ENCODE measurements around the gene RPUSD1. TPM values are rescaled to one million over a fixed set of nuclear protein-coding genes. Genes with fewer than 3 reads are reported as not detected.
"Not testable (repeated sequence)": the region's sequence is repeated elsewhere in the genome, so short reads cannot be mapped to it uniquely, and the experiment has no call there.

RPUSD1 gene
- total and polyA plus RNA-seq, 2 donors: 16.9 to 20.9 TPM

- no peak for DNase-seq (ENCODE audit: low read depth in 6 of 9, low spot score in 9 of 9)
- Histone ChIP-seq H3K27me3 (ENCODE audit: control insufficient read depth in 2 of 2, insufficient read depth in 1 of 2, low read length in 1 of 2) (peaks cover 0 to 38% of the 10 kb centered on the region in 2 donors), H3K27ac (ENCODE audit: low read depth in 1 of 2, low read length in 1 of 2) (no peak overlapping the region), H3K4me1 (ENCODE audit: control insufficient read depth in 2 of 2, insufficient read depth in 2 of 2, low read length in 2 of 2) (no peaks in the 10 kb centered on the region), H3K9me3 (ENCODE audit: control insufficient read depth in 2 of 2, insufficient read depth in 1 of 2, low read length in 1 of 2) (no peaks in the 10 kb centered on the region), H3K4me3 (ENCODE audit: low read length in 2 of 2) (no peak overlapping the region), H3K36me3 (ENCODE audit: control insufficient read depth in 2 of 2, insufficient read depth in 2 of 2, low read length in 1 of 2) (no peaks in the 10 kb centered on the region)
- 91% methylated on average over 39 of the region's 39 CpGs for WGBS
Measured at GRCh38 chr16:751152-752006, 36.8 kb downstream of the RPUSD1 start.

GRCh38 chr16:750485-750884 lies 37.7 kb downstream of the RPUSD1 start:
- H3K4me3 ChIP-seq (ENCODE audit: low read length in 2 of 2): no peak overlapping the region
- 92% methylated on average over 9 of the region's 9 CpGs for WGBS
- H3K36me3 ChIP-seq (ENCODE audit: control insufficient read depth in 2 of 2, insufficient read depth in 2 of 2, low read length in 1 of 2): no peaks in the 10 kb centered on the region
- no peaks in the 10 kb centered on the region for H3K4me1 ChIP-seq (ENCODE audit: control insufficient read depth in 2 of 2, insufficient read depth in 2 of 2, low read length in 2 of 2)
- H3K9me3 ChIP-seq (ENCODE audit: control insufficient read depth in 2 of 2, insufficient read depth in 1 of 2, low read length in 1 of 2): no peaks in the 10 kb centered on the region
- no peak overlapping the region for H3K27ac ChIP-seq (ENCODE audit: low read depth in 1 of 2, low read length in 1 of 2)
- peaks cover 0 to 41% of the 10 kb centered on the region in 2 donors for H3K27me3 ChIP-seq (ENCODE audit: control insufficient read depth in 2 of 2, insufficient read depth in 1 of 2, low read length in 1 of 2)
- no peak for DNase-seq (ENCODE audit: low read depth in 6 of 9, low spot score in 9 of 9)

DNA sequence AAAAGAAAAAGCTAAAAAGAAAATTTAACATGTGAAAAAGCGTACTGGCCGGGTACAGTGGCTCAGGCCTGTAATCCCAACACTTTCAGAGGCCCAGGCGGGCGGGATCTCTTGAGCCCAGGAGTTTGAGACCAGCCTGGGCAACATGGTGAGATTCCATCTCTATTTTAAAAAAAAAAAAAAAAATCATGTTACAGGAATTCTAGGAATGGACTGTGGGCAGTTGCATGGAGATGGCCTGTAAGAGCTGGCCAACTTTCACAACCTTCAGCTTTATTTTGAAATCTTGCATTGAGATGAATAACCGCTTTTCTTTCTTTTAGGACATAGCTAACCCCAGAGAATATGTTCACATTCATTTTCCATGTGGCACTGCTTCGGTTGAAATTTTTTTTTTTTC lies 39.2 kb downstream of the RPUSD1 start:
- 97% methylated on average over 6 of the region's 6 CpGs for WGBS
- Histone ChIP-seq H3K36me3 (ENCODE audit: control insufficient read depth in 2 of 2, insufficient read depth in 2 of 2, low read length in 1 of 2) (no peaks in the 10 kb centered on the region), H3K27ac (ENCODE audit: low read depth in 1 of 2, low read length in 1 of 2) (no peak overlapping the region), H3K27me3 (ENCODE audit: control insufficient read depth in 2 of 2, insufficient read depth in 1 of 2, low read length in 1 of 2) (peaks cover 0 to 29% of the 10 kb centered on the region in 2 donors), H3K4me3 (ENCODE audit: low read length in 2 of 2) (no peak overlapping the region), H3K9me3 (ENCODE audit: control insufficient read depth in 2 of 2, insufficient read depth in 1 of 2, low read length in 1 of 2) (no peaks in the 10 kb centered on the region), H3K4me1 (ENCODE audit: control insufficient read depth in 2 of 2, insufficient read depth in 2 of 2, low read length in 2 of 2) (no peaks in the 10 kb centered on the region)
- no peak for DNase-seq (ENCODE audit: low read depth in 6 of 9, low spot score in 9 of 9)

DNA sequence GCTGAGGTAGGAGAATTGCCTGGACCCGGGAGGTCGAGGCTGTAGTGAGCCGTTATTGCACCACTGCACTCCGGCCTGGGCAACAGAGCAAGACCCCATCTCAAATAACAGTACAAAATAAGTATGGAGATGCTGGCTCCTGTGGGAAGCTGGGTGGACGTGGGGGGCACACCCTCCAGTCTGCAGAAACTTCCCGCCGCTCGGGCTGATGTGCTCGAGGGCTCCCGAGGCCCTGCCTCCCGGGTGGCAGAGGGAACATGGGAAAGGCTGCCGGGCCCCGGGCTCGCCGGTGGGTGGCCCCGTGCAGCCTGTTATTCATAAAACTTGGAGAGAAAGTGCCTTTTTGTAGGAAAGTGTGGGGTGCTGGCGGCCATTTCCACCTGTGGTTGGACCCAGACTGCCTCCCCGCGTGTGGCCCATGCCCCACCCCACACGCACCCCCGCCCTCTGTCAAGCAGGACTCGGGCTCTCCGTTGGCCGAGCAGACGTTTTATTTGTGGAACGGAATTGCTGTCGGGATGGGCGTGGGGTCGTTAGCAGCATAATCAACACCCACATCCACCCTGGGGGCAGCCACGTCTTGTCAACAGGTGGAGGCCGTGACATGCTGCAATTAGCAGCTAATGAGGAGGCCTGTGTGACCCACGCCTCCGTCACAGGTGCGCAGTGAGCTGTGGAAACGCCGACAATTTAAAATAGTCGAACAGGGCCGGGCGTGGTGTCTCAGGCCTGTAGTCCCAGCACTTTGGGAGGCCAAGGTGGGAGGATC lies 40.0 kb downstream of the RPUSD1 start:
- H3K27me3 ChIP-seq (ENCODE audit: control insufficient read depth in 2 of 2, insufficient read depth in 1 of 2, low read length in 1 of 2): peaks cover 0 to 27% of the 10 kb centered on the region in 2 donors
- H3K36me3 ChIP-seq (ENCODE audit: control insufficient read depth in 2 of 2, insufficient read depth in 2 of 2, low read length in 1 of 2): no peaks in the 10 kb centered on the region
- no peaks in the 10 kb centered on the region for H3K9me3 ChIP-seq (ENCODE audit: control insufficient read depth in 2 of 2, insufficient read depth in 1 of 2, low read length in 1 of 2)
- no peak overlapping the region for H3K4me3 ChIP-seq (ENCODE audit: low read length in 2 of 2)
- H3K4me1 ChIP-seq (ENCODE audit: control insufficient read depth in 2 of 2, insufficient read depth in 2 of 2, low read length in 2 of 2): no peaks in the 10 kb centered on the region
- 96% methylated on average over 39 of the region's 39 CpGs for WGBS
- no peak for DNase-seq (ENCODE audit: low read depth in 6 of 9, low spot score in 9 of 9)
- H3K27ac ChIP-seq (ENCODE audit: low read depth in 1 of 2, low read length in 1 of 2): no peak overlapping the region

DNA sequence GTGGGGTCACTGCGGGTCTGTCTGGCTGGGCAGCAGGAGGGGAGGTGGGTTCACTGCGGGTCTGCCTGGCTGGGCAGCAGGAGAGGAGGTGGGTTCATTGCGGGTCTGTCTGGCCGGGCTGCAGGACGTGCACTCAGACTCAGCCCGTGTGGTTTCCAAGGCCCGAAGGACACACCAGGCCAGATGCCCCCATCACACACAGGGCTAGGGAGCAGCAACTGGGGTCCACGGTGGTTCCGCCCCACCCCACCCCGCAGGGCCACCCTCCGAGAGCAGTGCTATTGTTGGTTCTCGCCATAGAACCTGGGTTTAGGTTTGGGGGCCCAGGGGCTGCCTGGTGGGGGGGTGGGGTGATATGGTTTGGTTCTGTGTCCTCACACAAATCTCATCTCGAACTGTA lies 41.5 kb downstream of the RPUSD1 start:
- Histone ChIP-seq H3K4me1 (ENCODE audit: control insufficient read depth in 2 of 2, insufficient read depth in 2 of 2, low read length in 2 of 2) (no peaks in the 10 kb centered on the region), H3K27me3 (ENCODE audit: control insufficient read depth in 2 of 2, insufficient read depth in 1 of 2, low read length in 1 of 2) (peaks cover 0 to 21% of the 10 kb centered on the region in 2 donors), H3K4me3 (ENCODE audit: low read length in 2 of 2) (no peak overlapping the region), H3K36me3 (ENCODE audit: control insufficient read depth in 2 of 2, insufficient read depth in 2 of 2, low read length in 1 of 2) (no peaks in the 10 kb centered on the region), H3K27ac (ENCODE audit: low read depth in 1 of 2, low read length in 1 of 2) (no peak overlapping the region), H3K9me3 (ENCODE audit: control insufficient read depth in 2 of 2, insufficient read depth in 1 of 2, low read length in 1 of 2) (no peaks in the 10 kb centered on the region)
- DNase-seq (ENCODE audit: low read depth in 6 of 9, low spot score in 9 of 9): no peak
- WGBS: 91% methylated on average over 13 of the region's 13 CpGs

- Histone ChIP-seq H3K4me3 (ENCODE audit: low read length in 2 of 2) (no peak overlapping the region), H3K27me3 (ENCODE audit: control insufficient read depth in 2 of 2, insufficient read depth in 1 of 2, low read length in 1 of 2) (peaks cover 0 to 12% of the 10 kb centered on the region in 2 donors), H3K36me3 (ENCODE audit: control insufficient read depth in 2 of 2, insufficient read depth in 2 of 2, low read length in 1 of 2) (no peaks in the 10 kb centered on the region), H3K9me3 (ENCODE audit: control insufficient read depth in 2 of 2, insufficient read depth in 1 of 2, low read length in 1 of 2) (no peaks in the 10 kb centered on the region), H3K27ac (ENCODE audit: low read depth in 1 of 2, low read length in 1 of 2) (no peak overlapping the region), H3K4me1 (ENCODE audit: control insufficient read depth in 2 of 2, insufficient read depth in 2 of 2, low read length in 2 of 2) (peaks cover 4% of the 10 kb centered on the region in 2 donors)
- no peak for DNase-seq (ENCODE audit: low read depth in 6 of 9, low spot score in 9 of 9)
- WGBS: 10% methylated on average over 14 of the region's 14 CpGs
Measured at GRCh38 chr16:745739-746138, 42.4 kb downstream of the RPUSD1 start.

GRCh38 chr16:743794-744500 lies 44.2 kb downstream of the RPUSD1 start:
- Histone ChIP-seq H3K36me3 (ENCODE audit: control insufficient read depth in 2 of 2, insufficient read depth in 2 of 2, low read length in 1 of 2) (peaks cover 0 to 4% of the 10 kb centered on the region in 2 donors), H3K4me3 (ENCODE audit: low read length in 2 of 2) (no peak overlapping the region), H3K4me1 (ENCODE audit: control insufficient read depth in 2 of 2, insufficient read depth in 2 of 2, low read length in 2 of 2) (peaks cover 11 to 15% of the 10 kb centered on the region in 2 donors), H3K9me3 (ENCODE audit: control insufficient read depth in 2 of 2, insufficient read depth in 1 of 2, low read length in 1 of 2) (no peaks in the 10 kb centered on the region), H3K27ac (ENCODE audit: low read depth in 1 of 2, low read length in 1 of 2) (no peak overlapping the region), H3K27me3 (ENCODE audit: control insufficient read depth in 2 of 2, insufficient read depth in 1 of 2, low read length in 1 of 2) (peaks cover 0 to 11% of the 10 kb centered on the region in 2 donors)
- no peak for DNase-seq (ENCODE audit: low read depth in 6 of 9, low spot score in 9 of 9)
- 95% methylated on average over 21 of the region's 21 CpGs for WGBS

- H3K4me1 ChIP-seq (ENCODE audit: control insufficient read depth in 2 of 2, insufficient read depth in 2 of 2, low read length in 2 of 2): peaks cover 17 to 18% of the 10 kb centered on the region in 2 donors
- not testable (repeated sequence) for H3K4me3 ChIP-seq (ENCODE audit: low read length in 2 of 2); DNase-seq (ENCODE audit: low read depth in 6 of 9, low spot score in 9 of 9); H3K27ac ChIP-seq (ENCODE audit: low read depth in 1 of 2, low read length in 1 of 2); H3K9me3 ChIP-seq (ENCODE audit: control insufficient read depth in 2 of 2, insufficient read depth in 1 of 2, low read length in 1 of 2)
- peaks cover 0 to 10% of the 10 kb centered on the region in 2 donors for H3K36me3 ChIP-seq (ENCODE audit: control insufficient read depth in 2 of 2, insufficient read depth in 2 of 2, low read length in 1 of 2)
- 96% methylated on average over 14 of the region's 14 CpGs for whole genome bisulfite sequencing
- peaks cover 0 to 11% of the 10 kb centered on the region in 2 donors for H3K27me3 ChIP-seq (ENCODE audit: control insufficient read depth in 2 of 2, insufficient read depth in 1 of 2, low read length in 1 of 2)
Measured at GRCh38 chr16:742894-743293, 45.3 kb downstream of the RPUSD1 start.

Measured in thymus (tissue), 11 donors.